SKM-1 treated with dmso at 0.1 percent for 144 hours (cell line): ENCODE data around the gene KPNA1.

Experiments used
- DNase-seq: peaks from one replicate; lab custom pipeline; 2025; ENCODE audit not compliant: unreplicated experiment; lab: John Stamatoyannopoulos, UW

Gene KPNA1

DNA sequence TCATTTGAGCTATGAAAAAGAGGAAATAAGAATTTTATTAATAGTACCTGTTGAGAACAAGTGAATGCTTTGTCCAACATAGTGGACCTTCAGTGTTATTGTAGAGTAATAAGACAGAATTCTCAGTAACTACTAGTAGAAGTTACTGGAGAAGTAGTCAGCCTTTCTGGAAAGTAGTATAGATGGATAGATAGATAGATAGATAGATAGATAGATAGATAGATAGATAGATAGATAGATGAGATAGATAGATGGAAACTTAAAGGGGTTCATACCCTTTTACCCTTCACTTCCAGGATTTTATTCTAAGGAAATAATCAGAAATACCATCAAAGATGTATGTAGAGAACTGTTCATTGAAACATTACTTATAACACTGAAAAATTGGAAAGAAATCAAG lies 125.5 kb downstream of the KPNA1 start:
- no peak for DNase-seq

GRCh38 chr3:122387709-122388108 lies 127.0 kb downstream of the KPNA1 start:
- DNase-seq = no peak

- DNase-seq = peak; percentile 94
Observed at GRCh38 chr3:122383771-122384697, 130.7 kb downstream of the KPNA1 start, which contains the start of gene FAM162A. FAM162A (plus strand) TSS chr3:122384182; CDS start chr3:122384266, 84 bp downstream.

DNA sequence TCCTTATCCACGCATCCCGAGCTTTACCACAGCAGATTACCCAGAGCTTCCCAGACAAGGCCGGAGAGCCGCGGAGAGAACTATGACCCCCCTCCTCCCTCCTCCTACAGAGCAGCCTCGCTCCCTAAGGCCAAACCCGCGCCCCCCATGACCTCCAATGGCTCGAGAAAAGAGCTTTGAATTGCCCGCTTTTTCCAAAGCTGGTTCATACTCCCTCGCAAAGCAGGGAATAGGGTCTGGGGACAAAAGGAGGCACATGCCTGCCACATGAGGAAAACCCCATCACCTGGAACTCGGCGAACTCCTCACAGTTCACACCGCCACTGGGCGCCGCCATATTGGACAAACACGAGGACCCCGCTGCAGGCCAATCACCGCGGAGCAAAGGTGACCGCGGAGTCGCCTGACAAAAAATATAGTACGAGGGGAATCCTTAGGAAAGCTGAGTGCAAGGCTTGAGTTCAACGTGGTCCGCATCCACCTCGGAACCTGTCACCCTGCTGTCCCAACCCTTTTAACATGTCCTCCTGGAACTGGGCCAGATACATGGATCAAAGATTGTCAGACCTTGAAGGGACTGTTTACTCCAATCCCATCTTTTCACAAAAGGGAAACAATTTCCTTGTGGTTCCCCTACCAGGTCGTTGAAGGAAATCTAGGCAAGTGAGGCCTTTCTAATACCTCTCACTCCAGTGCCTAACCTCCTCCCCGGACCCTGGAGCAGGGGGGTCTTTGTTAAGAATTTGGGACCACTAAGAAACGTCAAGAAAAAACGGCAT lies 131.7 kb downstream of the KPNA1 start, which contains the start of gene MIX23:
Gene MIX23, minus strand, starts transcription at position 344 of the 779 bp plus-strand sequence. Its CDS starts 7 bp downstream, at position 337.
- peak; percentile 85 for DNase-seq

DNA sequence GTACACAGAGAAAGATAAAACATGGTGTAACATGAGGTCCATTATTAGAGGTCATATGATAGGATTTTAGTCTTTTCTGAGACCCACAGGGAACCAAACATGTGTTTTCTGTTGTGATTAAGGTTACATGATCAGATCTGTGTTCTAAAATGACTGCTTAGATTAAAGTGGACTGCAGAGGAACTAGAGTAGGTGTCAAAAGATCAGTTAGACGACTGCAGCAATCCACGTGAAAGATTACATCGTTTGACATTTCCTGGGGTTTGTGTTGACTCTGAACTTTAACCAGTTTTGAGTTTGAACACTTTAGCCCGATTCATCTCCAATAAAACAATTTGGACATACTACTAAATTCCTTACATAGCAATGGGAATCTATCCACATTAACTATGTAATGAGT lies 136.8 kb downstream of the KPNA1 start:
- DNase-seq = no peak

GRCh38 chr3:122374034-122374433 lies 140.7 kb downstream of the KPNA1 start:
- no peak for DNase-seq
